HG03103 (cell line): Measurements from ENCODE around the gene CBR3.
"Not testable (repeated sequence)": the region's sequence is repeated elsewhere in the genome, so short reads cannot be mapped to it uniquely, and the experiment has no call there.

Source experiments
- ATAC-seq: cut with Tn5 transposase; IDR thresholded peaks from one replicate; pipeline ENCODE4 v1.9.1; 2021; ENCODE audit warnings: low read depth; ENCODE audit not compliant: unreplicated experiment

CBR3 gene

GRCh38 chr21:36134803-36135390 is at the start of gene CBR3:
TSS of gene CBR3 (plus strand) at chr21:36135079. CDS start at chr21:36135193, 114 bp downstream.
- ATAC-seq, result no peak

GRCh38 chr21:36087362-36088138 is 47.3 kb upstream of the CBR3 start:
- no peak for ATAC-seq

- ATAC-seq, result no peak
Observed at GRCh38 chr21:36089946-36090345, 44.9 kb upstream of the CBR3 start.

DNA sequence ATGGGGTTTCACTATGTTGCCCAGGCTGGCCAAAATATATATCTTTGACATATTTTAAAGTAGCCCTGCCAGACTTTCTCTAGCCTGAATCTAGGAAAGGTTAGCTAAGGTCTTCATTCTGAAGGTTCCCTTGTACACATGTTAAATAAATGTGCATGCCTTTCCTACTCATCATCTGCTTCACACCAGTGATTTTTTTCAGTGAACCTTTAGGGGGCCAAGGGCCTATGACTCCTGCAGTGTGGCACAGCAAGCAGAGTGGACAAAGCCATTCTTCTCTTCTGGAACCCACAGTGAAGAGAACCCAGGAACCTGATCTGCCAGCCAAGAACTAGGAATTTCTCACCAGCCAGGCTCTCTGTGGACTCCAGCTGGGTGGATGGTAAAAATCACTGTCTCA is 42.2 kb upstream of the CBR3 start:
- no peak for ATAC-seq

GRCh38 chr21:36093512-36093911 is 41.4 kb upstream of the CBR3 start:
- no peak for ATAC-seq

- ATAC-seq, result no peak
Observed at GRCh38 chr21:36096398-36097290, 38.2 kb upstream of the CBR3 start.

DNA sequence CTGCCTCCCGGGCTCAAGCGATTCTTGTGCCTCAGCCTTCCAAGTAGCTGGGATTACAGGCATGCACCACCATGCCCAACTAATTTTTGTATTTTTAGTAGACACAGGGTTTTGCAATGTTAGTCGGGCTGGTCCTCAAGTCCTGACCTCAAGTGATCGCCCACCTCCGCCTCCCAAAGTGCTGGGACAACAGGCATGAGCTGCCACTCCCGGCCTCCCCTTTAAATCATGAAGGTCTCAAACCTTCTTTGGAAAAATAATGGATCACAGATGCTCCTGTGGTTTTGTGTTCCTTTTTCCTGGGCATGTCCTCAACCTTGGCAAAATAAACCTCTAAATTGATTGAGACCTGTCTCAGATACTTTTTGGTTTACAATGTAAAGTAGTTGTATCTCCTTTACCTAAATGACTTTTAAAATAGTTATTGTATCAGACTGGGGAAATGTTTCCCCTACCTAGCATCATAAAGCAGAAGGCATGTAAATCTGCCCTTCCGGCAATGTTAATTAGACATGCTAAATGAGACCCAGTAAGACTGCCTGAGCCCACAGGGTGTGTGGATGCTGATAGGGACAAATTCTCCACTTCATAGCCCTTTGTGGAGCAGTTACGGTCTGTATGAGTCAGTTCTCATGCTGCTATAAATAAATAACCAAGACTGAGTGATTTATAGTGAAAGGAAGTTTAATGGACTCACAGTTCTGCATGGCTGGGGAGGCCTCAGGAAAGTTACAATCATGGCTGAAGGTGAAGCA is 37.3 kb upstream of the CBR3 start:
- ATAC-seq, result no peak

DNA sequence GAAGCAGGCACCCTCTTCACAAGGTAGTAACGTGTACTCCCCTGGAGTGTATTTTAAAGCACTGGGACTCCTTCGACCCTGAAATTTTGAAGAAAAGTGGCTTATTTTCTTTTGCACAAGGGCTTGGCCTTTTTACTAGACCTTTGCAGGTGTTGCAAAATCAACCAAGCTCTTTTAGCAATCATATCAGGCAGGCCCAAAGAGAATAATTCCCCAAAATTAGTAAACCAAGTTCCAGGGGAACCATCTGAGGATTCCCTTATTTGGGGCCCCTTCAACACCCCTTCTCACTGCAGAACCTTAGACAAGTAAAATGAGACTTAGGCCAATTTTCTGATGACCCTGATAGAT is 36.7 kb upstream of the CBR3 start:
- ATAC-seq, result no peak

GRCh38 chr21:36099000-36099399 is 35.9 kb upstream of the CBR3 start:
- no peak for ATAC-seq

DNA sequence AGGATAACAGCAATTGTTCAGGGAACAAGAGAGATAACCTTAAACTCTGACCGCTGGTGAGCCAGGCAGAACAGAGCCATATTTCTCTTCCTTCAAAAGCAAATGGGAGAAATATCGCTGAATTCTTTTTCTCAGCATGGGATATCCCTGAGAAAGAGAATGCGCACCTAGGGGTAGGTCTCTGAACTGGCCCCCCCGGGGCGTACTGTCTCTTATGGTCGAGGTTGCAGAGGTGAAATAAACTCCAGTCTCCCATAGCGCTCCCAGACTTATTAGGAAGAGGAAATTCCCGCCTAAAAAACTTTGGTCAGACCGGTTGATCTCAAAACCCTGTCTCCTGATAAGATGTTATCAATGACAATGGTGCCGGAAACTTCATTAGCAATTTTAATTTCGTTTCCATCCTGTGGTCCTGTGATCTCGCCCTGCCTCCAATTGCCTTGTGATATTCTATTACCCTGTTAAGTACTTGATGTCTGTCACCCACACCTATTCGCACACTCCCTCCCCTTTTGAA is 35.1 kb upstream of the CBR3 start:
- ATAC-seq, result not testable (repeated sequence)

DNA sequence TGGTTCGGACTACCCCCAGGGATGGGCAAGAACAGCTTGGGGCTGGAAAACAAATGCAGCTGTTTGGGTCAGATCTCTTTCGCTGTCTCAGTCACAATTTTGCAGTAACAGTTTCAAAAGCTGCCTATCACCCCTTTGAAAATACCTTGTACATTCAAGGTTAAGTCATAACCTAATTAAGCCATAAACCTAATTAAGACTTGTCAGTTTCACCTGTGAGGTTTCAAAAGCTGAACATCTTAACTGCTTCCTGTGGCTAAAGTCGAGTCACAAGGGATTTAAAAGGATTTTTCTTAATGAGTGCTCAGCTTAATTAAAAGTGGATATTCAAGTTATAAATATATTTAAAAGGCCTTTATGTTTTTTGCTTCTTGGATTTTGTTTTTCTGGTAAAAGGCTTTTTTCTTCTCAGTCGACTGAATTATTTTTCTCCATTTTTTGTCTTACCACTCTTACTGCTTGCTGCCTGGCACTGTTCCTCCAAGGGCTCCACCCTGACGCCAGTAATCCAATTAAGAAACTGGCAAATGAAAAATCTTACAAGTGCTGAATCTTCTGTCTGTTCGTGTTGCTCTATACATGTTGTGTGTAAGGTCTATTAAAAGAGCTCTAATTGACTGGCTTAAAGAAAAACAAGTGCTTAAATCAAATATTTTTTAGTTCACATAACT is 33.8 kb upstream of the CBR3 start:
- no peak for ATAC-seq

DNA sequence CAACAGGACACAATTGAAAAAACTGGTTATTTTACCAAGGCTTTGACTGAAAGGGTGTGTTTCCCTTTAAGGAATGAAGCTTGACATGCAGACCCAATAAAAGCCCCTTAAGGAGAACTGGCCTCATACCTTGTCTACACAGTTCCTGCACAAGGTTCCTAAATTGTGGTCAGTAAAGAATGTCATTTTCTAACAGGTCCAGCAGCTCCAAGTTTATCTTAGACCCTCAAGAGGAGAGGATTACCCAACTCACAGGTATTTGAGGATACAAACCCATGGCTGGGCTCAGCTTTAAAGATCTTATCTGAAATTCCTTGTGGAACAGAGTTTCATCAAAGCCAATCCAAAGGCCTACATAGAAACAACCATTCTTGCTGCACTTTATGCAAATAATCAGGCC is 31.4 kb upstream of the CBR3 start:
- no peak for ATAC-seq

- ATAC-seq, result no peak
Observed at GRCh38 chr21:36104317-36105300, 30.3 kb upstream of the CBR3 start.

- no peak for ATAC-seq
Observed at GRCh38 chr21:36105327-36105842, 29.5 kb upstream of the CBR3 start.

DNA sequence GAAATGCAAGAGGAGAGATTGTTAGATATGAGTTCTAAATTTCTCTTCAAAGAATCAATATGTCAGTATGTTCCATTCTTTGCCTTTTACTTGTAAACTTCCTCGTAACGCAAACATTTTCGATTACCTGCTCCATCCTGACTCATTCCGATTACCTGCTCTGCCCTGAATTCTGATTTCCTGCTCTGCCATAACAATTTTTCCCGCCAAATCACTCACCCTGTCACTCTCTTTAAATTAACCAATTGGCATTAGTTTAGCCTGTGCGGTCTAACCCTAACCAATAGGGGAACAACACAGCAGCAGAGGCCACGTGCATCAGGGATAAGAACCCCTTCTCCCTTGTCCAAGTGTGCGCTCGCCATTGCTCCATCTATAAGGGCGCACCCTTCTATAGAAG is 25.0 kb upstream of the CBR3 start:
- no peak for ATAC-seq

- ATAC-seq, result no peak
Observed at GRCh38 chr21:36111238-36111637, 23.6 kb upstream of the CBR3 start.

- ATAC-seq, result no peak
Observed at GRCh38 chr21:36113647-36114428, 21.0 kb upstream of the CBR3 start.
